Stimulated activated naive B cell treated with anti-CD40 and anti-IgM and Interleukin-4, amounts not matched to agents 10 μg/mL and 1 μg/mL and 100 μg/mL, for 72 hours (primary cell): ENCODE results near the gene MYO1B.

Source experiments
- ATAC-seq, 2 donors: fragments of 150-1000 bp; cut with Tn5 transposase; replicated peaks; 2 replicates each; pipeline ENCODE4 v1.10.0; 2021; ENCODE audit warnings: moderate library complexity in 1 of 2
- DNase-seq: peaks from one replicate; pipeline ENCODE4 v3.0.0; 2021
- H3K27ac Mint-ChIP-seq: one replicate; pipeline ENCODE4 v1.8.0; 2022; ENCODE audit warnings: mild to moderate bottlenecking, mixed read lengths
- H3K27me3 Mint-ChIP-seq, 2 donors: one replicate each; pipeline ENCODE4 v1.8.0; 2022; ENCODE audit warnings: mixed read lengths in 2 of 2
- H3K36me3 Mint-ChIP-seq, 2 donors: one replicate each; pipeline ENCODE4 v1.8.0; 2022; ENCODE audit warnings: mixed read lengths in 2 of 2, mild to moderate bottlenecking in 1 of 2
- H3K4me1 Mint-ChIP-seq, 2 donors: one replicate each; pipeline ENCODE4 v1.8.0; 2022; ENCODE audit warnings: mixed read lengths in 2 of 2, mild to moderate bottlenecking in 1 of 2
- H3K4me3 Mint-ChIP-seq, 2 donors: one replicate each; pipeline ENCODE4 v1.8.0; 2022; ENCODE audit warnings: mild to moderate bottlenecking in 2 of 2, mixed read lengths in 2 of 2, moderate library complexity in 1 of 2
- H3K9me3 Mint-ChIP-seq, 2 donors: one replicate each; pipeline ENCODE4 v1.8.0; 2022; ENCODE audit warnings: mixed read lengths in 2 of 2, mild to moderate bottlenecking in 1 of 2

MYO1B gene

GRCh38 chr2:191369034-191369433 is 123.8 kb downstream of the MYO1B start:
- DNase-seq (no peak), ATAC-seq (no peak)
- no peak overlapping the region for H3K4me3 Mint-ChIP-seq
- H3K4me1 Mint-ChIP-seq: no peaks in the 10 kb centered on the region
- H3K27me3 Mint-ChIP-seq: no peaks in the 10 kb centered on the region
- H3K9me3 Mint-ChIP-seq: no peaks in the 10 kb centered on the region
- no peak overlapping the region for H3K27ac Mint-ChIP-seq
- H3K36me3 Mint-ChIP-seq: peaks cover 0 to 3% of the 10 kb centered on the region in 2 donors

GRCh38 chr2:191374366-191374765 is 129.2 kb downstream of the MYO1B start:
- Mint-ChIP-seq H3K27me3 (no peaks in the 10 kb centered on the region), H3K9me3 (no peaks in the 10 kb centered on the region), H3K36me3 (no peaks in the 10 kb centered on the region), H3K4me1 (peaks cover 7 to 16% of the 10 kb centered on the region in 2 donors), H3K4me3 (no peak overlapping the region), H3K27ac (no peak overlapping the region)
- DNase-seq (no peak), ATAC-seq (no peak)

- no peak overlapping the region for H3K4me3 Mint-ChIP-seq
- no peaks in the 10 kb centered on the region for H3K27me3 Mint-ChIP-seq
- peaks cover 7 to 16% of the 10 kb centered on the region in 2 donors for H3K4me1 Mint-ChIP-seq
- H3K9me3 Mint-ChIP-seq: no peaks in the 10 kb centered on the region
- DNase-seq (no peak), ATAC-seq (no peak)
- no peaks in the 10 kb centered on the region for H3K36me3 Mint-ChIP-seq
- no peak overlapping the region for H3K27ac Mint-ChIP-seq
Measured at GRCh38 chr2:191374939-191375338, 129.7 kb downstream of the MYO1B start.

GRCh38 chr2:191376981-191377629 is 131.9 kb downstream of the MYO1B start:
- Mint-ChIP-seq H3K36me3 (no peaks in the 10 kb centered on the region), H3K27ac (peak overlapping the region; percentile 28), H3K4me1 (peaks cover 7 to 16% of the 10 kb centered on the region in 2 donors), H3K27me3 (no peaks in the 10 kb centered on the region), H3K9me3 (no peaks in the 10 kb centered on the region), H3K4me3 (no peak overlapping the region)
- ATAC-seq: peak; percentile 85 to 93
- no peak for DNase-seq

- Mint-ChIP-seq H3K4me1 (peaks cover 7 to 16% of the 10 kb centered on the region in 2 donors), H3K36me3 (no peaks in the 10 kb centered on the region), H3K4me3 (no peak overlapping the region), H3K27me3 (no peaks in the 10 kb centered on the region), H3K27ac (no peak overlapping the region), H3K9me3 (no peaks in the 10 kb centered on the region)
- ATAC-seq (no peak), DNase-seq (no peak)
Measured at GRCh38 chr2:191379375-191379774, 134.2 kb downstream of the MYO1B start.

GRCh38 chr2:191382801-191383200 is 137.6 kb downstream of the MYO1B start:
- DNase-seq: no peak

GRCh38 chr2:191383486-191383885 is 138.3 kb downstream of the MYO1B start:
- no peak for ATAC-seq
- peaks cover 0 to 5% of the 10 kb centered on the region in 2 donors for H3K4me1 Mint-ChIP-seq
- no peaks in the 10 kb centered on the region for H3K27me3 Mint-ChIP-seq
- peaks cover 0 to 4% of the 10 kb centered on the region in 2 donors for H3K36me3 Mint-ChIP-seq
- H3K27ac Mint-ChIP-seq: no peak overlapping the region
- H3K9me3 Mint-ChIP-seq: no peaks in the 10 kb centered on the region
- DNase-seq: no peak
- no peak overlapping the region for H3K4me3 Mint-ChIP-seq

More at GRCh38 chr2:191382801-191383200, 137.6 kb downstream of the MYO1B start:
- Mint-ChIP-seq H3K27me3 (no peaks in the 10 kb centered on the region), H3K36me3 (peaks cover 0 to 4% of the 10 kb centered on the region in 2 donors), H3K27ac (no peak overlapping the region), H3K4me3 (no peak overlapping the region), H3K9me3 (no peaks in the 10 kb centered on the region), H3K4me1 (peaks cover 6% of the 10 kb centered on the region in 2 donors)
- no peak for ATAC-seq

- ATAC-seq: no peak
- H3K27ac Mint-ChIP-seq: no peak overlapping the region
- no peaks in the 10 kb centered on the region for H3K9me3 Mint-ChIP-seq
- H3K4me3 Mint-ChIP-seq: no peak overlapping the region
- H3K27me3 Mint-ChIP-seq: no peaks in the 10 kb centered on the region
- peaks cover 5 to 9% of the 10 kb centered on the region in 2 donors for H3K36me3 Mint-ChIP-seq
- peaks cover 0 to 5% of the 10 kb centered on the region in 2 donors for H3K4me1 Mint-ChIP-seq
- no peak for DNase-seq
Measured at GRCh38 chr2:191384829-191385228, 139.6 kb downstream of the MYO1B start.

- peak overlapping the region; percentile 56 for H3K27ac Mint-ChIP-seq
- DNase-seq (peak; percentile 4), ATAC-seq (peak; percentile 78 to 91)
- H3K27me3 Mint-ChIP-seq: no peaks in the 10 kb centered on the region
- H3K4me1 Mint-ChIP-seq: peaks cover 0 to 5% of the 10 kb centered on the region in 2 donors
- H3K4me3 Mint-ChIP-seq: peak overlapping the region in 1 of 2 donors; percentile 11
- H3K9me3 Mint-ChIP-seq: no peaks in the 10 kb centered on the region
- peaks cover 5 to 9% of the 10 kb centered on the region in 2 donors for H3K36me3 Mint-ChIP-seq
Measured at GRCh38 chr2:191385416-191386160, 140.4 kb downstream of the MYO1B start.

- no peaks in the 10 kb centered on the region for H3K9me3 Mint-ChIP-seq
- H3K27ac Mint-ChIP-seq: no peak overlapping the region
Measured at GRCh38 chr2:191386938-191387536, 141.8 kb downstream of the MYO1B start.

GRCh38 chr2:191389288-191389687 is 144.1 kb downstream of the MYO1B start:
- Mint-ChIP-seq H3K27me3 (no peaks in the 10 kb centered on the region), H3K9me3 (no peaks in the 10 kb centered on the region), H3K4me3 (no peak overlapping the region), H3K36me3 (peaks cover 5 to 9% of the 10 kb centered on the region in 2 donors), H3K4me1 (peaks cover 0 to 5% of the 10 kb centered on the region in 2 donors), H3K27ac (no peak overlapping the region)
- no peak for ATAC-seq
- no peak for DNase-seq

More at GRCh38 chr2:191386938-191387536, 141.8 kb downstream of the MYO1B start:
- no peak for DNase-seq
- Mint-ChIP-seq H3K4me3 (no peak overlapping the region), H3K4me1 (peaks cover 0 to 5% of the 10 kb centered on the region in 2 donors), H3K36me3 (peaks cover 5 to 9% of the 10 kb centered on the region in 2 donors), H3K27me3 (no peaks in the 10 kb centered on the region)
- ATAC-seq: peak; percentile 41 to 62

- ATAC-seq (no peak), DNase-seq (no peak)
- H3K4me1 Mint-ChIP-seq: no peaks in the 10 kb centered on the region
- H3K4me3 Mint-ChIP-seq: no peak overlapping the region
- H3K27me3 Mint-ChIP-seq: no peaks in the 10 kb centered on the region
- no peak overlapping the region for H3K27ac Mint-ChIP-seq
- peaks cover 5% of the 10 kb centered on the region in 2 donors for H3K36me3 Mint-ChIP-seq
- H3K9me3 Mint-ChIP-seq: no peaks in the 10 kb centered on the region
Measured at GRCh38 chr2:191391171-191391570, 146.0 kb downstream of the MYO1B start.

- Mint-ChIP-seq H3K36me3 (peaks cover 5% of the 10 kb centered on the region in 2 donors), H3K4me3 (no peak overlapping the region), H3K27me3 (no peaks in the 10 kb centered on the region), H3K4me1 (no peaks in the 10 kb centered on the region), H3K9me3 (no peaks in the 10 kb centered on the region), H3K27ac (no peak overlapping the region)
- ATAC-seq (no peak), DNase-seq (no peak)
Measured at GRCh38 chr2:191394043-191394442, 148.8 kb downstream of the MYO1B start.

- DNase-seq (no peak), ATAC-seq (no peak)
- Mint-ChIP-seq H3K27me3 (no peaks in the 10 kb centered on the region), H3K4me3 (no peak overlapping the region), H3K9me3 (no peaks in the 10 kb centered on the region), H3K36me3 (peaks cover 0 to 11% of the 10 kb centered on the region in 2 donors), H3K4me1 (no peaks in the 10 kb centered on the region), H3K27ac (no peak overlapping the region)
Measured at GRCh38 chr2:191396794-191397193, 151.6 kb downstream of the MYO1B start.
